HG02610 (cell line): ENCODE results near the gene SLN.

Experiments
- ATAC-seq: cut with Tn5 transposase; IDR thresholded peaks from one replicate; pipeline ENCODE4 v1.9.1; 2021; ENCODE audit warnings: mild to moderate bottlenecking, moderate library complexity; ENCODE audit not compliant: unreplicated experiment

SLN gene

GRCh38 chr11:107688322-107688918 is 23.4 kb downstream of the SLN start:
- ATAC-seq, result no peak

- no peak for ATAC-seq
Observed at GRCh38 chr11:107683807-107684206, 28.0 kb downstream of the SLN start.

- ATAC-seq, result no peak
Observed at GRCh38 chr11:107683061-107683460, 28.8 kb downstream of the SLN start.

GRCh38 chr11:107682572-107682971 is 29.3 kb downstream of the SLN start:
- no peak for ATAC-seq

- ATAC-seq, result no peak
Observed at GRCh38 chr11:107682171-107682570, 29.7 kb downstream of the SLN start.

- ATAC-seq, result no peak
Observed at GRCh38 chr11:107679255-107680024, 32.4 kb downstream of the SLN start.

- no peak for ATAC-seq
Observed at GRCh38 chr11:107678632-107678971, 33.3 kb downstream of the SLN start.

- ATAC-seq, result no peak
Observed at GRCh38 chr11:107677924-107678631, 33.8 kb downstream of the SLN start.

GRCh38 chr11:107676336-107677057 is 35.4 kb downstream of the SLN start:
- no peak for ATAC-seq

GRCh38 chr11:107675902-107676301 is 36.0 kb downstream of the SLN start:
- no peak for ATAC-seq

- ATAC-seq, result no peak
Observed at GRCh38 chr11:107669893-107670601, 41.8 kb downstream of the SLN start.

- no peak for ATAC-seq
Observed at GRCh38 chr11:107669191-107669740, 42.6 kb downstream of the SLN start.

- ATAC-seq, result no peak
Observed at GRCh38 chr11:107666911-107667613, 44.8 kb downstream of the SLN start.

- no peak for ATAC-seq
Observed at GRCh38 chr11:107665018-107665417, 46.8 kb downstream of the SLN start.

- ATAC-seq, result no peak
Observed at GRCh38 chr11:107661656-107662055, 50.2 kb downstream of the SLN start.

GRCh38 chr11:107660066-107660465 is 51.8 kb downstream of the SLN start:
- ATAC-seq, result no peak

- ATAC-seq, result no peak
Observed at GRCh38 chr11:107659310-107659709, 52.5 kb downstream of the SLN start.
